ENCODE data around the gene PHYHIPL.

The PHYHIPL gene

GRCh38 chr10:59176241-59177030 lies at the start of gene PHYHIPL:
Gene PHYHIPL, plus strand, starts transcription at chr10:59176643. Its CDS starts 211 bp downstream, at chr10:59176854.
- DNase-seq (ENCODE audit: low read depth in 2 of 2): no peak

DNA sequence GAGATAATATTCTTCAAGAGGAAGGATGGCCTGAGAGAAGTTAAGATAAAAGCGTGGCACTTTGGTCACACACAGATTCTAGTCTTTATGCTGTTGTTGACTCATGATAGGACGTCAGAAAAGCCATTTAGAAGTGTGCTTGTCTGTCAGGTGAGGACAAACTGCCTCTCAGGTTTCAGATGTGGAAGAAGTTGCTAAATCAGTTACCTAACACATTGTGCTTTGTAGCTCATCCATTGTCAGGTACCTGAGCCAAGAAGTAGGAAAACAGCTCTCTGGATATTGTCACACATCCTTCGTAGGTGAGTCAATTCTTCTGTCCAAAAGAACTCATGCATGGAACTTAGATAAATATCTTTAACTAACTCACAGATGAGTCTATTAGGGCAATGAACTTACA lies 49.5 kb upstream of the PHYHIPL start:
- no peak for DNase-seq (ENCODE audit: low read depth in 2 of 2)

DNA sequence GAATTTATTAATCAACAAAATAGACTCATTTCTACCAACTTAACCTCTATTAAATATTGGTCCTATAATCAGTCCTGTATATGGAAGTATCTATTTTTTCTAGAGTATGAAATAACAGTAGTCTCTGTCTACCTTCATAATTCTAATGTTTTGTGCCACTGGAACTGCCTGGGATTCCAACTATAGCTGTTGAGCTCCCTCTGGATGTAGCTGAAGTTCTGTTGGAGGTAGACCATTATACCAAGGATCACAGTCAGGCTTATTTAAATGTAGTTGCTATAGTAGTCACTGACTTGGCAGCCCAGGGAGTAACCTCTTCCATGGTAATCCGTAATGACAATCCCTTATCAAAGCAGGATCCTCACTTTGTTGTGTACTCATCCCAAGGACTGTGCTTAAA lies 48.5 kb upstream of the PHYHIPL start:
- no peak for DNase-seq (ENCODE audit: low read depth in 2 of 2)

DNA sequence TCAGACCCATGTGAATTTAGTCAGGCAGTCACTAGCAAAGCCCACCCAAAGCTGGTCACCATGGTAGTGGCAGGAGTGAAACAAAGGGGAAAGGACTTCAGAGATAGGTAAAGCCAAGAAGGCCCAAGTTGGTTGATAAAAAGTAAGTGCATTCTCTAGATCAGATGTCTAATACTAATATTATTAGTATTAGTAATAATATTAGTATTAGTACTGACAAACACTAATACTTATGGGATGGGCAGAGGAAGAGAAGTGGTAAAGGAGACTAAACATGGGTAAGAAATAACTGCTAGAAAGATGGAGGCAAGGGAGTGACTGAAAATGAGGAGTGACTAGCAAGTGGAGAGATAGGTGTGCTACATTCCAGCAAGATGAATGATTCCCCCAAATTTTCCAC lies 46.6 kb upstream of the PHYHIPL start:
- DNase-seq (ENCODE audit: low read depth in 2 of 2): no peak

GRCh38 chr10:59131666-59132065 lies 44.8 kb upstream of the PHYHIPL start:
- DNase-seq (ENCODE audit: low read depth in 2 of 2): no peak

DNA sequence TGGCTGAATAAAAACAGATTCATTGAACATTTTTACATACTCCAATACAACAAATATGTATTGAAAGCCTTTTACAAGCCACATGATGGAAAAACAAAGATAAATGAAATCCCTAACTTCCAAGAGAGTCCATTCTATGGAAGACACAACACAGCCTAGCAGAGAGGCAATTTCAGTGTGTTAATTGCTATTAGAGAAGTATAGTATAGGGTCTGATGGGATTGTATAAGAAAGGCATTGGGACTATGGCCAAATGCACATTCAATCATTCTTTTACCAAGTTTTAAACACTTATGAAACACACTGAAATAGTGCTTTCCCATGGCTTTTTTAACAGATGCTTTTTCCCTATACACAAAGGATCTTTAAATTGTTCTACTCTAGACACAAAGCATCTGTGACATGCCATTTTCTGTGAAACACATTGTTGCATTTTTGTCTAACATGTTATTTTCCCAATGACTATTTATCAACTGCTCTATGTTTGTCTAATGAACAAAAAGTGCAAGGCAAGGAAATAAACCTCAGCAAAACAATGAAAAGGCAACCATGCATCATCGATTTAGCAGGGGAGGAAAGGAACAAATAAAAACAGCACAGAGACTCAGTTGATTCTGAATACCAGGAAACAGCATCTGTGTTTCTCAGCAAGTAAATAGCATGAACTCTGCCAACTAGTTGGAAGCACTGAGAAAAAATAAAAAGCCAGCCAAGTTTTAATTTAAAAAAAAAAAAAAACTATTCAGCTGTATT lies 42.4 kb upstream of the PHYHIPL start:
- no peak for DNase-seq (ENCODE audit: low read depth in 2 of 2)

DNA sequence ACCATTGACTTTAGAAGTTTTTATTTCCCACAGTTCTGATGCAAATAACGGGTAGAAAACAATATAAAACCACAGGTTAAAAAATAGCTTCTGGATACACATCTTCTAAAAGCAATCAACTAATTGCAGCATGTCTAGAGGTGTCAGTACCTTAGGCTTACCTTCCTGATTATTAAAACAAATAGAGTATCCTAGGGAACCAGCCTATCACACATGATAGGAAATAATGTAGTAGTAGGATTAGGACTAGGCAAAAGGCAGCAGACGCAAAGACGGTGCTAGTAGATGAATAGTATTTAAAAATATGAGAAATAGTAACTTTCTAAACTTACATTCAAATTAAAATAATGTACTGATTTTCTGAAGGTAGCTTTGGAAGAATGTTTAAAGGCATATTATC lies 41.7 kb upstream of the PHYHIPL start:
- DNase-seq (ENCODE audit: low read depth in 2 of 2): no peak

- DNase-seq (ENCODE audit: low read depth in 2 of 2): no peak
Measured at GRCh38 chr10:59135275-59135674, 41.2 kb upstream of the PHYHIPL start.

- no peak for DNase-seq (ENCODE audit: low read depth in 2 of 2)
Measured at GRCh38 chr10:59138052-59138451, 38.4 kb upstream of the PHYHIPL start.

DNA sequence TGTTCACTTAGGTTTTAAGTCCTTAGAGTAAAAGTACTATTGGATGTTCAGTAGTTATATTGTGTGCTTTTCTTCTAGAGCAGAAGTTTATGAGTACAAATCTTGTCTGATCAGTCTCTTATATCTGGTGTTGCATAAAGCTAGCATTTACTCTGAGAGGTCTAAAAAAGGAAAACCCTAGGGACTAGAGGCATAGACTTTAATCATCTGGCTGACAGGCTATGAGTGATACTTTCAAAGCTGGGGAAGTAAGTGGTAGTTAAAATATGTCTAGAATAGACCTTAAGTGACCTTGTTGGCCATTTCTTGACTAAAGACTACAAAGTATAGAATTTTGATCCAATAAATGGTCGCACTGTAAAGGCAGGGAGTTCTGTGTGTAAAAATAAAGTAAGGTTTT lies 32.9 kb upstream of the PHYHIPL start:
- DNase-seq (ENCODE audit: low read depth in 2 of 2): no peak

DNA sequence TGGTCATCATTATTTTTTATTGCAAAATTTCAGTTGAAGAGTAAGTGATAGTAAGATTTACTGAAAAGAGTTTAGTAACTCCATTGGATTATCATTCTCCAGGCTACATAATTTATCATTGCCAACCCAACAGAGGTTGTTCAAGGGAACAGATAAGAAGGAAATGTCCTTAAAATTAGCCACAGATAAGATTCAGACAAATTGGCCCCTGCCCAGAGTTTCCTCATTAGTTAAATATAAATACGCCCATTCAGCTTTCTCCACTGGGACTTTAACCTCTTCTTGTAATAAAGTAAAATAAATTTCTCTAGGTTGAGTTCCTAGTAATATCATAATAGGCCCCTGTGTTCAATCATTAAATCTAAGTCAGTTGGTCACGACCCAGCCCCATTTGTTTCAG lies 27.7 kb upstream of the PHYHIPL start:
- no peak for DNase-seq (ENCODE audit: low read depth in 2 of 2)

DNA sequence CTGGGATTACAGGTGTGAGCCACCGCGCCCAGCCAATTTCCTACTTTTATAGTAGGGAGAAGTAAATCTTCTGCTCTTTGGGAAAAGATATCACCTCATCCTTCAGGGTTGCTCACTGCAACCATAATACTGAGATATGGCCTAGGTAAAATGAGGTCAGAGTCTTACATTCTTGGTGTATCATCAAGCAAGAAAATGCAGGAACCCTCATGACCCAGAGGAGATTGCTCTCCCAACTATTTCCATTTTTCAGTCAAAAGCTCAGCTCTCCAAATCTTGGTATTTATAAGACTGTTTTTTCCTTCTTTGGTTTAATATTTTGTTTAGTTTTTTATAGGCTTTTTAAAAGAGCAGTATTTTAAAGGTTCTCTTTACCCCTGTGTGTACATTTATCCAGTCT lies 20.9 kb upstream of the PHYHIPL start:
- DNase-seq (ENCODE audit: low read depth in 2 of 2): no peak

DNA sequence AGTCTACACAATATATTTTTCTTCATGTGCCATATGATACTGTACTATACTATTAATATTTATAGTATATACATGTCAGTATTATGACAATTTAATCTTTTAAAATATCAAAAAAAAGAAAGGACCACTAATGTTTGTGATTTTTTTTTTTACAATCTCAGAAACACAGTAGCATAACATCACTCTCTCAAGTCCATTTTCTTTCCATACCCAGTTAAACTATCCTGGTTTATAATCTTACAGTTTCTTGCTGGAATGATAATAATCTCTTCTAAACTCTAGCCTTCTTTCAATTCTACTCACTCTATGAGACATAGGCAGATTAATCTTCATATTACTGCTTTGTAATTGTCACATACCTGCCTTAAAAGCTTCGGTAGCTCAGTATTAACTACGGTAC lies 8.9 kb upstream of the PHYHIPL start:
- DNase-seq (ENCODE audit: low read depth in 2 of 2): no peak

GRCh38 chr10:59172567-59172966 lies 3.9 kb upstream of the PHYHIPL start:
- no peak for DNase-seq (ENCODE audit: low read depth in 2 of 2)

- no peak for DNase-seq (ENCODE audit: low read depth in 2 of 2)
Measured at GRCh38 chr10:59173414-59173813, 3.0 kb upstream of the PHYHIPL start.

DNA sequence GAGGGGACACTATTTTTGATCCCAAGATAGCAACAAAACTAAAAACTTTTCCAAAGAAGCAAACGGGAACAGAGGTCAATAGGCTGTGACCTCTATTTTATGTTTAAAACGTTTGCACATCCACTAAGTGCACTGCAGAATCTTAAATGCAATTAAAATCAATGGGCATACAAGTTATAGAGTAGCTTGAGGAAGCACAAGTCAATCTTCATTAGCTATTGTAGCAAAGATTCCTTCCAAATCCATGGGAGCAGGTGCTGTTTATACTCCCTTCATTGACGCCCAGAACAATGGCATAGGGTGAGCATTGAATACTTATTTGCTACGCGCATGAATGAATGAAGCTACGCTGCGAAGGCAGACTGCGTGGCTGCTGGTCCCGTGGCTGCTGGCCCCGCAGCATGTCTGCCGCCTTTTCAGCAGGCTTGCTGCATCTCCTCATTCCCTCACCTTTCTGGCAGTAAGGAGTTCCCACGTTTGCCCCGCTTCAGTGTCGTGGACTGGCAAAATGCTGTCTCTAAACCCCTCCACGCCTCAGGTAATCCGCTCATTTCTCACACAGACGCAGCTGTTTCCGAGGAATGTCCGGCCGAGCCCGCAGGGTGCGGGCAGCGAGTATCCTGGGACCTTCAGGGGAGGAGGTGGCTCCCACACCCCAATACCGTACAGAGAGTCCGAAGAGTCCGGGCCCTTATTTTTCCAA lies 754 bp upstream of the PHYHIPL start:
- DNase-seq (ENCODE audit: low read depth in 2 of 2): no peak

- no peak for DNase-seq (ENCODE audit: low read depth in 2 of 2)
Measured at GRCh38 chr10:59177031-59177797, 771 bp downstream of the PHYHIPL start.

GRCh38 chr10:59177836-59178235 lies 1.4 kb downstream of the PHYHIPL start:
- no peak for DNase-seq (ENCODE audit: low read depth in 2 of 2)

DNA sequence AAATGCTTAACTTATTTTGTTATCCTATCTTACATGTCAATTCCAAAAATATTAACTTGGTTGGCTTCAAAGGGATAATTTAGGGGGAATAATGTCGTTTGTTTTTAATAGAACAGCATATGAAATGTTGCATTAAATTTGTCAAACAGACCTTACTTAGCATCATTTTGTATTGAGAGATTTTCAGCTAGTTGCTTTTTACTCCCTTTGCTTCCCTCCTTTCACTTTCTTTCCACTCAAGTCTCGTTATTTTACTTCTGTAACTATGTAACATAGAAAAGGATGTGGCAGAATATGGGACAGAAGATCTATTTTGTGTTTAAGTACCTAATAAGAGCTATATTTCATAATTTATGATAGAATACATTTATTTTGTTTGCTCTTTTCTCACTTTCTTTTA lies 2.6 kb downstream of the PHYHIPL start:
- no peak for DNase-seq (ENCODE audit: low read depth in 2 of 2)

DNA sequence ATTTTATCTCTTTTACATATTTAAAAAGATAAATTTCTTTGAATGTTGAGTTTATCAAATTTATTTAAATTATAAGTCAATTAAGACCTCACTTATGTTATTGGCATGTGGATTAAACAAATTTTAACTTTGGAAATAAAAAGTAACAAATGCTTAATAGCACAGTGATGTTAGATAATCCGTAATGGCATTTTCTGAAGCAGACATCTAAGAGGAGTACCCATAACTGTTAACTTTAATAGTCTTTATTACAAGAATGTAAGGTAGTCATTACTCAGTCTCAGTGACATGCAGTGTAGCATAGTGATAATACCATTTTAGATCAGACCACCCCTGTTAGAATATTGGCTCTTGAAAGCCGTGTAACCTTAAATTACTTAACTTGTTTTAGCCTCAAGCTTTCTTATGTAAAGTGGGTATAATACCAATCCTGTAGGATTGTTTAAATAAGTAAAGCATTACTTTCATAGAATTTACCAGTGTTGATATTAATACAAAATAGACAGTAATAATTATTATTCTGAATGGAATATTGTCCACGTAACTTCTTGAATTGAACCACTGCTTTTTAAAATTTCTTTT lies 4.3 kb downstream of the PHYHIPL start:
- no peak for DNase-seq (ENCODE audit: low read depth in 2 of 2)

DNA sequence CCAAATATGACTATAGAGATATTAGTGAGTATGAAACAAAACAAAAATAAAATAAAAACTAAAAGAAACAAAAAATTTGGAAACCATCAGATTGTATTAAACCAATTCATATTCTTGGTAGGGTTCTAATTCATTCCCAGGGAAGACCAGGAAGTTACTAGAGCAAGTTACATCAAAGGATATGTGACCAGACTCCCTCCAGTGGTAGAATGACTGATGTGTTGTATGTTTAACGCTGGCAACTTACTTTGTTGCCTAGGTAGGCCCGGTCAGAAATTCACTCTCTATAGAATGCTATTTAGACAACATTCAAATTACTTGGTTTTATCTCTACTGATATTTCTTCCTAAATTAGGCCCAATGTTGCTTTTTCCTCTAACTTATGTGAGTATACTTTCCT lies 5.2 kb downstream of the PHYHIPL start:
- no peak for DNase-seq (ENCODE audit: low read depth in 2 of 2)

GRCh38 chr10:59190332-59190731 lies 13.9 kb downstream of the PHYHIPL start:
- no peak for DNase-seq (ENCODE audit: low read depth in 2 of 2)

Data from stimulated activated CD4-positive, alpha-beta T cell treated with anti-CD3 and anti-CD28 coated beads, Interleukin-1b, Interleukin-23, amount 100 ng/mL, for 1 hour (primary cell).